Measurements from ENCODE around the gene MEGF11.

DNA sequence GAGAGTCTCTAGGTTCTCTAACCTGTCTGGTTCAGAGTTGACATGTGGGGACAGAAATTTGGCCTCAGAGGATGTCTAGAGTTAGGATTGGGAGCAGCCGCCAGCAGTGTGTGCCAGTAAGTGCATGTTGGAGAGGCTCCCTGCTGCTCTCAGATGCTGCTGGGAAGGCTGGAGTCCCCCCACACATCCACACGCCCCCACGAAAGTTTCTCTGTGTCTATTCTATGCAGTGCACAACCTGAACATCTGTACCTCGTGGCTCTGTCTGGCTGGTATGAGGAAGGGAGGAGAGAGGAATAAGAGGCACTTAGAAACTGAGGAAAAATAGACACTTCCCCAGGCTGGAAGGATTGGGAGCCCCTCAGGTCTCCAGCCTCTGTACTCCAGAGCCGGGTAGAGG, 252.5 kb downstream of the MEGF11 start:
- TF ChIP-seq, protein P1, sequence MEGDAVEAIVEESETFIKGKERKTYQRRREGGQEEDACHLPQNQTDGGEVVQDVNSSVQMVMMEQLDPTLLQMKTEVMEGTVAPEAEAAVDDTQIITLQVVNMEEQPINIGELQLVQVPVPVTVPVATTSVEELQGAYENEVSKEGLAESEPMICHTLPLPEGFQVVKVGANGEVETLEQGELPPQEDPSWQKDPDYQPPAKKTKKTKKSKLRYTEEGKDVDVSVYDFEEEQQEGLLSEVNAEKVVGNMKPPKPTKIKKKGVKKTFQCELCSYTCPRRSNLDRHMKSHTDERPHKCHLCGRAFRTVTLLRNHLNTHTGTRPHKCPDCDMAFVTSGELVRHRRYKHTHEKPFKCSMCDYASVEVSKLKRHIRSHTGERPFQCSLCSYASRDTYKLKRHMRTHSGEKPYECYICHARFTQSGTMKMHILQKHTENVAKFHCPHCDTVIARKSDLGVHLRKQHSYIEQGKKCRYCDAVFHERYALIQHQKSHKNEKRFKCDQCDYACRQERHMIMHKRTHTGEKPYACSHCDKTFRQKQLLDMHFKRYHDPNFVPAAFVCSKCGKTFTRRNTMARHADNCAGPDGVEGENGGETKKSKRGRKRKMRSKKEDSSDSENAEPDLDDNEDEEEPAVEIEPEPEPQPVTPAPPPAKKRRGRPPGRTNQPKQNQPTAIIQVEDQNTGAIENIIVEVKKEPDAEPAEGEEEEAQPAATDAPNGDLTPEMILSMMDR (IDR thresholded peaks at IDR 0.05; ENCODE audit: insufficient read depth, low read length, poor library complexity, severe bottlenecking) = no peak
- no peak for TF ChIP-seq EZH2phosphoT487 (conservative IDR thresholded peaks at IDR 0.05; ENCODE audit: low read length)
